GM23338 (cell line): ENCODE measurements around the gene PPP2R2D. TPM values are rescaled to one million over a fixed set of nuclear protein-coding genes. Genes with fewer than 3 reads are reported as not detected.

Source experiments
- ATAC-seq: fragments of 200-7000 bp; cut with Tn5 transposase; 3 replicates; pipeline ENCODE4 v1.9.1; 2020
- DNase-seq: peaks from one replicate; pipeline ENCODE4 v3.0.0-alpha.2; 2015; ENCODE audit warnings: low spot score
- H2AFZ ChIP-seq: fragments of 200-600 bp; sonication (generic); 2 replicates; pipeline ENCODE4 v1.8.0; 2016; ENCODE audit warnings: antibody characterized with exemption, mild to moderate bottlenecking, moderate library complexity
- H3F3A ChIP-seq: fragments of 200-600 bp; sonication (generic); replicated peaks from 2 replicates; pipeline ENCODE4 v1.8.0; 2017; ENCODE audit warnings: antibody characterized with exemption, mixed run types, low read depth
- H3K27ac ChIP-seq: fragments of 200-600 bp; sonication (generic); 2 replicates; pipeline ENCODE4 v1.6.1; 2016; ENCODE audit warnings: low read depth
- H3K27me3 ChIP-seq: fragments of 200-600 bp; sonication (generic); 2 replicates; pipeline ENCODE4 v1.8.0; 2016; ENCODE audit warnings: mild to moderate bottlenecking, mixed run types, moderate library complexity; ENCODE audit not compliant: insufficient read depth
- H3K36me3 ChIP-seq: fragments of 200-600 bp; sonication (generic); 2 replicates; pipeline ENCODE4 v1.8.0; 2016; ENCODE audit warnings: mild to moderate bottlenecking; ENCODE audit not compliant: insufficient read depth
- H3K4me1 ChIP-seq: fragments of 200-600 bp; sonication (generic); 2 replicates; pipeline ENCODE4 v1.8.0; 2016; ENCODE audit warnings: mild to moderate bottlenecking, moderate library complexity; ENCODE audit not compliant: insufficient read depth
- H3K4me2 ChIP-seq: fragments of 200-600 bp; sonication (generic); 2 replicates; pipeline ENCODE4 v1.7.1; 2017; ENCODE audit warnings: mixed run types
- H3K4me3 ChIP-seq: fragments of 200-600 bp; sonication (generic); 2 replicates; pipeline ENCODE4 v1.6.1; 2016; ENCODE audit warnings: mixed run types
- H3K79me2 ChIP-seq: fragments of 200-600 bp; sonication (generic); replicated peaks from 2 replicates; pipeline ENCODE4 v1.8.0; 2017; ENCODE audit warnings: mild to moderate bottlenecking; ENCODE audit not compliant: insufficient read depth
- H3K9me2 ChIP-seq: fragments of 200-600 bp; sonication (generic); 2 replicates; pipeline ENCODE4 v1.8.0; 2017; ENCODE audit not compliant: insufficient read depth
- H4K20me1 ChIP-seq: fragments of 200-600 bp; sonication (generic); replicated peaks from 2 replicates; pipeline ENCODE4 v1.8.0; 2017; ENCODE audit warnings: mild to moderate bottlenecking; ENCODE audit not compliant: insufficient read depth
- H3K27ac Mint-ChIP-seq: 2 replicates; pipeline ENCODE4 v1.8.0; 2020; ENCODE audit warnings: inconsistent platforms, mild to moderate bottlenecking, moderate library complexity, mixed read lengths
- H3K27me3 Mint-ChIP-seq: 3 replicates; pipeline ENCODE4 v1.8.0; 2022; ENCODE audit warnings: low read depth, mild to moderate bottlenecking, moderate library complexity, mixed read lengths, inconsistent platforms; ENCODE audit not compliant: insufficient read depth, poor library complexity
- H3K36me3 Mint-ChIP-seq: 3 replicates; pipeline ENCODE4 v1.8.0; 2021; ENCODE audit warnings: low read depth, mild to moderate bottlenecking, inconsistent platforms, moderate library complexity, mixed read lengths
- H3K4me1 Mint-ChIP-seq: 3 replicates; pipeline ENCODE4 v1.8.0; 2020; ENCODE audit warnings: mild to moderate bottlenecking, inconsistent platforms, mixed read lengths
- H3K4me3 Mint-ChIP-seq: 3 replicates; pipeline ENCODE4 v1.8.0; 2021; ENCODE audit warnings: moderate library complexity, mild to moderate bottlenecking, inconsistent platforms, mixed read lengths
- H3K9me3 Mint-ChIP-seq: 3 replicates; pipeline ENCODE4 v1.8.0; 2020; ENCODE audit warnings: moderate library complexity, mild to moderate bottlenecking, inconsistent platforms, mixed read lengths
- CREB1 ChIP-seq: fragments of 250-450 bp; sonication (Bioruptor Pico); IDR thresholded peaks from 2 replicates; pipeline ENCODE4 v1.5.0; 2020; ENCODE audit warnings: low read depth, mild to moderate bottlenecking, moderate library complexity
- CTCF ChIP-seq, 2 experiments: fragments of 200-600 bp in 1 of 2; sonication (generic) in 1 of 2; conservative IDR thresholded peaks; 2 replicates each; pipeline versions ENCODE4 v1.5.1 to v1.6.1; 2016 to 2017; ENCODE audit warnings: antibody characterized with exemption in 2 of 2, low read depth in 2 of 2, mild to moderate bottlenecking in 2 of 2, moderate library complexity in 1 of 2
- ETS1 ChIP-seq: IDR thresholded peaks from 2 replicates; pipeline ENCODE4 v1.6.1; 2016; ENCODE audit warnings: antibody characterized with exemption
- EZH2 ChIP-seq: fragments of 200-600 bp; sonication (generic); IDR thresholded peaks from one replicate; pipeline ENCODE4 v1.8.0; 2017; ENCODE audit warnings: antibody characterized with exemption, mild to moderate bottlenecking, low read depth; ENCODE audit not compliant: unreplicated experiment
- EZH2phosphoT487 ChIP-seq: fragments of 200-600 bp; sonication (generic); IDR thresholded peaks from one replicate; pipeline ENCODE4 v1.8.1; 2018; ENCODE audit warnings: antibody characterized with exemption; ENCODE audit not compliant: unreplicated experiment
- JUNB ChIP-seq: IDR thresholded peaks from one replicate; pipeline ENCODE4 v1.6.1; 2016; ENCODE audit warnings: antibody characterized with exemption; ENCODE audit not compliant: unreplicated experiment
- NANOG ChIP-seq: IDR thresholded peaks from 2 replicates; pipeline ENCODE4 v1.6.1; 2016; ENCODE audit warnings: antibody characterized with exemption, borderline replicate concordance
- POLR2AphosphoS5 ChIP-seq: IDR thresholded peaks from 2 replicates; pipeline ENCODE4 v1.6.1; 2016; ENCODE audit warnings: antibody characterized with exemption, low read depth
- REST ChIP-seq: IDR thresholded peaks from one replicate; pipeline ENCODE4 v1.6.1; 2018; ENCODE audit warnings: antibody characterized with exemption; ENCODE audit not compliant: unreplicated experiment
- STAT1 ChIP-seq: IDR thresholded peaks from one replicate; pipeline ENCODE4 v1.6.1; 2016; ENCODE audit warnings: antibody characterized with exemption; ENCODE audit not compliant: unreplicated experiment
- ZNF114 ChIP-seq: fragments of 250-450 bp; sonication (Bioruptor Pico); IDR thresholded peaks from 2 replicates; pipeline ENCODE4 v1.5.0; 2020; ENCODE audit warnings: mild to moderate bottlenecking, moderate library complexity
- ZNF331 ChIP-seq: fragments of 250-450 bp; sonication (Bioruptor Pico); IDR thresholded peaks from 2 replicates; pipeline ENCODE4 v1.5.0; 2020; ENCODE audit warnings: low read depth, mild to moderate bottlenecking, moderate library complexity
- ZNF462 ChIP-seq: fragments of 250-450 bp; sonication (Bioruptor Pico); IDR thresholded peaks from 2 replicates; pipeline ENCODE4 v1.5.0; 2020; ENCODE audit warnings: mild to moderate bottlenecking, moderate library complexity
- polyA plus RNA-seq: library from polyadenylated mRNA; unstranded; fragments of >200 nt; fragmentation: Nextera tagmentation; extraction: Ambion mirVana; gene quantifications from 2 replicates; pipeline ENCODE4 v1.2.1, GENCODE V29; 2016
- total RNA-seq: library from RNA; depleted of rRNA; stranded (reverse); fragments of >200 nt; shearing (Covaris generic); gene quantifications from 2 replicates; pipeline ENCODE4 v1.2.3, GENCODE V29; 2014

PPP2R2D gene
- total and polyA plus RNA-seq, 2 experiments from 2014 or later = 28.8 to 33.7 TPM

- no peaks in the 10 kb centered on the region for H3K36me3 ChIP-seq
These were observed 14.7 kb downstream of the PPP2R2D start for GRCh38 chr10:131915484-131915883.

More at GRCh38 chr10:131915484-131915883, 14.7 kb downstream of the PPP2R2D start:
- TF ChIP-seq POLR2AphosphoS5 (no peak), STAT1 (no peak), EZH2phosphoT487 (no peak), NANOG (no peak), REST (no peak), EZH2 (no peak), ETS1 (no peak), ZNF331 (CRISPR knock-in tag) (no peak), ZNF462 (CRISPR knock-in tag) (no peak), CTCF (conservative IDR thresholded peaks at IDR 0.05; ENCODE audit: low read depth in 2 of 2) (no peak), ZNF114 (CRISPR knock-in tag) (no peak), JUNB (no peak), CREB1 (CRISPR knock-in tag) (no peak)
- DNase-seq = no peak
- H3K36me3 Mint-ChIP-seq = peaks cover 22% of the 10 kb centered on the region
- no peak overlapping the region for H3K4me3 Mint-ChIP-seq
- Histone ChIP-seq H3K27me3 (no peaks in the 10 kb centered on the region), H3K79me2 (peaks cover 69% of the 10 kb centered on the region), H4K20me1 (peaks cover 58% of the 10 kb centered on the region), H3F3A (no peaks in the 10 kb centered on the region), H3K9me2 (peaks cover 2% of the 10 kb centered on the region; the same call in 1 of the 2 replicates), H3K4me1 (peaks cover 7% of the 10 kb centered on the region), H3K4me3 (no peak overlapping the region), H2AFZ (no peak overlapping the region), H3K27ac (no peak overlapping the region), H3K4me2 (no peak overlapping the region)
- H3K27ac Mint-ChIP-seq = no peak overlapping the region; the same call in 1 of the 2 replicates
- H3K4me1 Mint-ChIP-seq = peaks cover 13% of the 10 kb centered on the region
- peaks cover 5% of the 10 kb centered on the region for H3K27me3 Mint-ChIP-seq
- peaks cover 3% of the 10 kb centered on the region; the same call in 2 of the 3 replicates for H3K9me3 Mint-ChIP-seq
- no peak for ATAC-seq
